Kidney (tissue), 14 donors: ENCODE results near the gene GZMM. TPM values are rescaled to one million over a fixed set of nuclear protein-coding genes. Genes with fewer than 3 reads are reported as not detected.
A peak's percentile ranks its signal among the peaks of the same experiment; 100 is the strongest.

Experiments
- DNase-seq, 5 donors: peaks; one replicate each; pipeline ENCODE4 v3.0.0-alpha.2; 2013 to 2020
- FAIRE-seq: peaks from 2 replicates; lab custom pipeline; 2012; peaks lifted over from hg19 to GRCh38; lab: Jason Lieb, UNC
- H3K27ac ChIP-seq, 2 donors: one replicate each; pipeline ENCODE4 v1.7.0; 2013; ENCODE audit warnings: low read depth in 2 of 2, low read length in 2 of 2, inconsistent platforms in 1 of 2
- H3K27me3 ChIP-seq: one replicate; pipeline ENCODE4 v1.7.1; 2013; ENCODE audit warnings: low read length, inconsistent platforms; ENCODE audit not compliant: control insufficient read depth, insufficient read depth
- H3K36me3 ChIP-seq, 3 donors: one replicate each; pipeline versions ENCODE4 v1.7.0 to v1.7.1; 2013; ENCODE audit warnings: low read length in 3 of 3, control low read depth in 1 of 3, inconsistent platforms in 1 of 3; ENCODE audit not compliant: insufficient read depth in 3 of 3, control insufficient read depth in 2 of 3
- H3K4me1 ChIP-seq, 3 donors: one replicate each; pipeline versions ENCODE4 v1.7.0 to v1.7.1; 2013; ENCODE audit warnings: low read length in 3 of 3, inconsistent platforms in 1 of 3, low read depth in 1 of 3; ENCODE audit not compliant: control insufficient read depth in 2 of 3, insufficient read depth in 2 of 3
- H3K4me3 ChIP-seq, 3 donors: one replicate each; pipeline versions ENCODE4 v1.7.0 to v1.8.1; 2013; ENCODE audit warnings: low read length in 3 of 3, control low read depth in 1 of 3, inconsistent platforms in 1 of 3
- H3K9ac ChIP-seq, 3 donors: one replicate each; pipeline versions ENCODE4 v1.7.0 to v1.7.1; 2013; ENCODE audit warnings: low read length in 3 of 3, control low read depth in 1 of 3, inconsistent platforms in 1 of 3
- H3K9me3 ChIP-seq, 3 donors: one replicate each; pipeline versions ENCODE4 v1.7.0 to v1.7.1; 2013; ENCODE audit warnings: low read length in 3 of 3, control low read depth in 1 of 3, inconsistent platforms in 1 of 3; ENCODE audit not compliant: control insufficient read depth in 2 of 3, insufficient read depth in 1 of 3
- CTCF ChIP-seq: IDR thresholded peaks from 3 replicates; pipeline ENCODE4 v1.5.1; 2012; ENCODE audit warnings: mild to moderate bottlenecking, moderate library complexity, borderline replicate concordance; ENCODE audit not compliant: insufficient read depth; ENCODE audit errors: extremely low read depth
- intact Hi-C: fragments of 100-400 bp; cut with DNase I; formaldehyde crosslinking; loops from one replicate; pipeline ENCODE4 v1.11.1; 2022
- polyA plus RNA-seq: library from polyadenylated mRNA; stranded (reverse); fragments of 350-450 nt; fragmentation: Illumina TruSeq; extraction: RNeasy Lipid Tissue Mini Kit (QIAGEN cat#74804); gene quantifications from one replicate; pipeline ENCODE4 v1.2.3, GENCODE V29; 2014; ENCODE audit warnings: low read depth, low replicate concordance; ENCODE audit not compliant: insufficient read depth
- total RNA-seq: library from RNA; stranded (reverse); fragmentation: NEBNext Ultra II Directional; extraction: Animal tissue kit (Norgen Biotek cat#: 25700); gene quantifications from one replicate; pipeline ENCODE4 v1.2.1, GENCODE V29; 2021
- donor health status: control.
- donor health status: control.
- donor health status: control.
- donor health status: control.
- donor health status: control.
- donor health status: DM: yes; HTN: yes; CAD: no.
- donor health status: Normal renal cell carcinoma (clear cell type).

The GZMM gene
- total and polyA plus RNA-seq, 2 donors from 2014 or later: 2.8 TPM; not detected in 1

GRCh38 chr19:535017-535835 lies 8.6 kb upstream of the GZMM start:
- Histone ChIP-seq H3K4me3 (no peak overlapping the region), H3K4me1 (peaks cover 0 to 17% (median 3%) of the 10 kb centered on the region in 3 donors), H3K27ac (no peak overlapping the region), H3K27me3 (no peaks in the 10 kb centered on the region), H3K9me3 (no peaks in the 10 kb centered on the region), H3K9ac (no peak overlapping the region), H3K36me3 (peaks cover 0 to 14% (median 5%) of the 10 kb centered on the region in 3 donors)
- peak in 1 of 5 donors; percentile 75 for DNase-seq
- no peak for TF ChIP-seq CTCF
- intact Hi-C loops: no loop called here
- no peak for FAIRE-seq

DNA sequence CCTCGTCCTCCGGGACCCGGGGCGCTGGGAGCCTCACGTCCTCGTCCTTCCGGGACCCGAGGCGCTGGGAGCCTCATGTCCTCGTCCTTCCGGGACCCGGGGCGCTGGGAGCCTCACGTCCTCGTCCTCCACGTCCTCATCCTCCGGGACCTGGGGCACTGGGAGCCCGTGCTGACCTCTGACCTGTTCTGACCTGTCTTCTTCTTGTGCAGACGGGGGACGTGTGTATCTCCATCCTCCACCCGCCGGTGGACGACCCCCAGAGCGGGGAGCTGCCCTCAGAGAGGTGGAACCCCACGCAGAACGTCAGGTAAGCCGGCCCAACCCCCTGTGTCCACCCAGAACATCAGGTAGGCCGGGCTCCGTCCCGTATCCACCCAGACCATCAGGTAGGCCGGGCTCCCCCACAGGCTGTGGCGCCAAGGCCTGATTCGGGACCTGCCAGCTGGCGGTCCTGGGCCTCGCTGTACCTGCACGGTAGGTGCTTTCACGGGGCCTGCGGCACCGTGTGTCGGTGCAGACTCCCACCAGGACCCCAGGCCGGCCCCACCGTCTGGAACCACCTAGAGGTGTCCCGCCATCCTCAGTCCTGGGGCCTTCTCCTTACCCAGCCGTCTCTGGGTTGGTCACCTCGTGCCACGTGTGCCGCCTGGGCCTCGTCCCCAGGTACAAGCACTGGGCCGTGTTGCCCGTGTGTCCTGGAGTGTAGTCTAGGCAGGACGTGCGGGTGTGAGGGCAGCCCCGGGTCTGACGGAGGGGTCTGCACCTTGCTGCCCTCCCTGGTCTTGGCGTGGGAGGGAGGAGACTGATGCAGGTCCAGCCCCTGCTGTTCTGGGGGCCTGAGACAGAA lies 7.6 kb upstream of the GZMM start:
- no peak overlapping the region for H3K9ac ChIP-seq
- no peak overlapping the region for H3K27ac ChIP-seq
- TF ChIP-seq CTCF: no peak
- H3K4me3 ChIP-seq: no peak overlapping the region
- FAIRE-seq (no peak), DNase-seq (peak in 1 of 5 donors; percentile 73)
- H3K9me3 ChIP-seq: no peaks in the 10 kb centered on the region
- peaks cover 0 to 17% (median 0%) of the 10 kb centered on the region in 3 donors for H3K4me1 ChIP-seq
- H3K27me3 ChIP-seq: no peaks in the 10 kb centered on the region
- intact Hi-C loops: no loop called here
- H3K36me3 ChIP-seq: peaks cover 0 to 15% (median 5%) of the 10 kb centered on the region in 3 donors

DNA sequence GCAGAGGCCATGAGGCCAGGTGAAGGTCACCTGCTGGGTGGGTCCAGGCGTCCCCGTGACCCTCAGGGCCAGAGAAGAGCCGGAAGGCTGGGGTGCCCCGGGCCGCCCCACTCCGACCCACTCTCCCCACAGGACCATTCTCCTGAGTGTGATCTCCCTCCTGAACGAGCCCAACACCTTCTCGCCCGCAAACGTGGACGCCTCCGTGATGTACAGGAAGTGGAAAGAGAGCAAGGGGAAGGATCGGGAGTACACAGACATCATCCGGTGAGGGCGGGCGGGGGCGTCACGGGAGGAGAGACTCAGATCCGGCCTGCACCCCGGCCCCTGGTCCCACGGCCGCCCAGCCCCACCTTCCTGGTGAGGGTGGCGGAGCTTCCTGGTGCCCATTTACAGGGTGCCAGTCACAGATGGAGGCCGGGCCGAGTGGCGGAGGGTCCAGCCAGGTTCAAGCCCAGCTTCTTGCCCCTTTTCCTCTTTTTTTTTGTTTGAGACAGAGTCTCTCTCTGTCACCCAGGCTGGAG lies 6.9 kb upstream of the GZMM start:
- FAIRE-seq (no peak), DNase-seq (peak in 1 of 5 donors; percentile 72)
- H3K9me3 ChIP-seq: no peaks in the 10 kb centered on the region
- H3K27ac ChIP-seq: no peak overlapping the region
- TF ChIP-seq CTCF: no peak
- peaks cover 0 to 17% (median 5%) of the 10 kb centered on the region in 3 donors for H3K36me3 ChIP-seq
- no peak overlapping the region for H3K4me3 ChIP-seq
- intact Hi-C loops: no loop called here
- H3K4me1 ChIP-seq: peaks cover 0 to 17% (median 0%) of the 10 kb centered on the region in 3 donors
- no peaks in the 10 kb centered on the region for H3K27me3 ChIP-seq
- no peak overlapping the region for H3K9ac ChIP-seq
